Measurements from ENCODE around the gene ZNF649. TPM values are rescaled to one million over a fixed set of nuclear protein-coding genes. Genes with fewer than 3 reads are reported as not detected.

ZNF649 gene
- total RNA-seq (2021) (8.8 and 9.6 TPM in 2 replicates), Bru-seq, nascent RNA (percentile 69 among the genes with signal in this experiment), BruChase-seq, experiment 1, labeled RNA remaining after a 2-hour chase (percentile 65 among the genes with signal in this experiment), BruChase-seq, experiment 2, labeled RNA remaining after a 6-hour chase (percentile 53 among the genes with signal in this experiment)
- long read RNA-seq, transcript ZNF649-201 (5 exons, 3,197 nt): major isoform, 6 of 6 reads
- long read RNA-seq, partial matches to known transcripts: 0 of 6 reads
- long read RNA-seq, other reads (novel, unspliced or antisense): 0 of 6 reads

DNA sequence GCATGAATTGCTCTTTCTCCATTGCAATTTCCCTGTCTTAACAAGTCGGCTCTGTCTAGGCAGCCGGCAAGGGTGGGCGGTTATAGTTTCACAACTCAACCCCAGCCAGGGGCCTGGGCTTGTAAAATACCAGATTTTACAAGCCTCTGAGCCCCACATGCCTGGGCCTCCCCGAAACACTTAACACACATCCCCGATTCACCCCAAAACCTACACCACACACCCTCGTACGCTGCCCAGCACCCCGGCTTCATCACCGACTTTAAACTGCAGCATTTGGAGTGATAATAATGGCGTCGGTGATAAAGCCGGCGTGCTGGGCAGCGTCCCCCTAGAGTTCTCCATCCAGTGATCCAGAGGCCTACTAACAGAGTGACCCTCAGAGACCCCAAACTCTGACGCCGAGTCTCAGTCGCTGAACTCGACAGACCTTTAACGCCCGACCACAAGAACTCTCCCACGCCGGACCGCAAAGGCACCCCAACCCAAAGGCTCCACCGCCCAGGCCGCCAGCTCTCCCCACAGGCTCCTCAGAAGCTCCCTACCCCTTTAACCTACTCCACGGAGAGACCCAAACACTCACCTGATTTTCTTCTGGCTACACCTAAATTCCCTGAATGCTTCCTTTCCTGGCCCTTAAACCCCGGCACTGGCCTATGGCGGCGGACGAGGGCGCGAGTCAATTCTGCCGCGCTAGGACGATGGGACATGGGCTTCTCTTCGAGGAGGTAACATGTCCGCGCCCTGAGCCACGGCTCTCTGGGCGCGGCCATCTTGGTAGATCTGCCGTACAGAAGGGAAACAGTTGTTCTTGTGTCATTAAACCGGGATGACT is at the start of gene ZNF649:
TSS of gene ZNF649 (minus strand) at position 687 of the 835 bp plus-strand sequence. CDS start 4,910 bp downstream, outside the sequence.
- DNase-seq: peak; percentile 82 to 85
- H3K36me3 ChIP-seq (ENCODE audit: low read depth): peaks cover 30% of the 10 kb centered on the region
- H4K20me1 ChIP-seq (ENCODE audit: insufficient read depth): no peaks in the 10 kb centered on the region
- H3K27ac ChIP-seq: no peak within 1 kb of the TSS
- peaks cover 53% of the 10 kb centered on the region for H3K9me3 ChIP-seq (ENCODE audit: insufficient read depth, low read depth)
- H3K79me2 ChIP-seq (ENCODE audit: low read depth): peaks cover 39% of the 10 kb centered on the region
- intact Hi-C loops (cut with micrococcal nuclease; ENCODE audit: unreplicated experiment): loop anchor here (1.0 to 5.0 kb wide), 3 partner anchors 22 to 123 kb away; partner anchors contain the start of genes ZNF350 and ZNF614
- H3F3A ChIP-seq (ENCODE audit: insufficient read depth, low read depth): no peaks in the 10 kb centered on the region
- TF ChIP-seq, protein P1, sequence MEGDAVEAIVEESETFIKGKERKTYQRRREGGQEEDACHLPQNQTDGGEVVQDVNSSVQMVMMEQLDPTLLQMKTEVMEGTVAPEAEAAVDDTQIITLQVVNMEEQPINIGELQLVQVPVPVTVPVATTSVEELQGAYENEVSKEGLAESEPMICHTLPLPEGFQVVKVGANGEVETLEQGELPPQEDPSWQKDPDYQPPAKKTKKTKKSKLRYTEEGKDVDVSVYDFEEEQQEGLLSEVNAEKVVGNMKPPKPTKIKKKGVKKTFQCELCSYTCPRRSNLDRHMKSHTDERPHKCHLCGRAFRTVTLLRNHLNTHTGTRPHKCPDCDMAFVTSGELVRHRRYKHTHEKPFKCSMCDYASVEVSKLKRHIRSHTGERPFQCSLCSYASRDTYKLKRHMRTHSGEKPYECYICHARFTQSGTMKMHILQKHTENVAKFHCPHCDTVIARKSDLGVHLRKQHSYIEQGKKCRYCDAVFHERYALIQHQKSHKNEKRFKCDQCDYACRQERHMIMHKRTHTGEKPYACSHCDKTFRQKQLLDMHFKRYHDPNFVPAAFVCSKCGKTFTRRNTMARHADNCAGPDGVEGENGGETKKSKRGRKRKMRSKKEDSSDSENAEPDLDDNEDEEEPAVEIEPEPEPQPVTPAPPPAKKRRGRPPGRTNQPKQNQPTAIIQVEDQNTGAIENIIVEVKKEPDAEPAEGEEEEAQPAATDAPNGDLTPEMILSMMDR (conservative IDR thresholded peaks at IDR 0.05): no peak
- TF ChIP-seq EZH2 (IDR thresholded peaks at IDR 0.05; ENCODE audit: low read depth): no peak
- H3K4me1 ChIP-seq (replicated peaks; ENCODE audit: insufficient read depth): peaks cover 7% of the 10 kb centered on the region; the same call in 1 of the 2 replicates
- ChIA-PET POLR2A (ENCODE audit: unreplicated experiment) (no interaction called here), CTCF (no interaction called here)
- H3K27me3 ChIP-seq (ENCODE audit: insufficient read depth, low read depth): no peaks in the 10 kb centered on the region
- H3K4me3 ChIP-seq: peak within 1 kb of the TSS; percentile 81
- no peaks in the 10 kb centered on the region for H3K9me2 ChIP-seq (ENCODE audit: insufficient read depth)
- peak within 1 kb of the TSS; percentile 97 for H2AFZ ChIP-seq
- peak within 1 kb of the TSS; percentile 91 for H3K4me2 ChIP-seq
- TSS peak; percentile 43 for BruUV-seq (replicated peaks)

- H3F3A ChIP-seq (ENCODE audit: insufficient read depth, low read depth): 0 out of 2 replicates have a peak, but pooled peaks cover 7% of the 10 kb centered on the region
- peaks cover 48% of the 10 kb centered on the region for H3K9me3 ChIP-seq (ENCODE audit: insufficient read depth, low read depth)
- H3K9me2 ChIP-seq (ENCODE audit: insufficient read depth): no peaks in the 10 kb centered on the region
- no peaks in the 10 kb centered on the region for H3K79me2 ChIP-seq (ENCODE audit: low read depth)
- intact Hi-C loops (cut with micrococcal nuclease; ENCODE audit: unreplicated experiment): no loop called here
- peaks cover 23% of the 10 kb centered on the region for H3K36me3 ChIP-seq (ENCODE audit: low read depth)
- ChIA-PET CTCF (no interaction called here), POLR2A (ENCODE audit: unreplicated experiment) (no interaction called here)
- DNase-seq: no peak
- no peaks in the 10 kb centered on the region for H4K20me1 ChIP-seq (ENCODE audit: insufficient read depth)
- BruUV-seq (replicated peaks): no TSS peak
- H3K4me1 ChIP-seq (replicated peaks; ENCODE audit: insufficient read depth): no peaks in the 10 kb centered on the region
- no peak for TF ChIP-seq EZH2 (IDR thresholded peaks at IDR 0.05; ENCODE audit: low read depth)
- TF ChIP-seq, protein P1 (conservative IDR thresholded peaks at IDR 0.05): no peak
- no peak overlapping the region for H2AFZ ChIP-seq
- no peak overlapping the region for H3K4me2 ChIP-seq
- H3K27ac ChIP-seq: no peak overlapping the region
- no peaks in the 10 kb centered on the region for H3K27me3 ChIP-seq (ENCODE audit: insufficient read depth, low read depth)
- no peak overlapping the region for H3K4me3 ChIP-seq
These were observed 44.2 kb upstream of the ZNF649 start for GRCh38 chr19:51948975-51949374.

GRCh38 chr19:51946602-51947001 is 41.8 kb upstream of the ZNF649 start:
- H3K27ac ChIP-seq: no peak overlapping the region

More at GRCh38 chr19:51946602-51947001, 41.8 kb upstream of the ZNF649 start:
- H3F3A ChIP-seq (ENCODE audit: insufficient read depth, low read depth): 0 out of 2 replicates have a peak, but pooled peaks cover 10% of the 10 kb centered on the region
- no peaks in the 10 kb centered on the region for H3K79me2 ChIP-seq (ENCODE audit: low read depth)
- H2AFZ ChIP-seq: no peak overlapping the region
- H3K4me3 ChIP-seq: no peak overlapping the region
- intact Hi-C loops (cut with micrococcal nuclease; ENCODE audit: unreplicated experiment): no loop called here
- no peaks in the 10 kb centered on the region for H3K9me2 ChIP-seq (ENCODE audit: insufficient read depth)
- DNase-seq: no peak
- H3K27me3 ChIP-seq (ENCODE audit: insufficient read depth, low read depth): no peaks in the 10 kb centered on the region
- H3K36me3 ChIP-seq (ENCODE audit: low read depth): peaks cover 45% of the 10 kb centered on the region
- no TSS peak for BruUV-seq (replicated peaks)
- no peaks in the 10 kb centered on the region for H4K20me1 ChIP-seq (ENCODE audit: insufficient read depth)
- POLR2A ChIA-PET (ENCODE audit: unreplicated experiment): no interaction called here
- no peak overlapping the region for H3K4me2 ChIP-seq
- H3K4me1 ChIP-seq (replicated peaks; ENCODE audit: insufficient read depth): no peaks in the 10 kb centered on the region
- CTCF ChIA-PET: no interaction called here
- no peak for TF ChIP-seq EZH2 (IDR thresholded peaks at IDR 0.05; ENCODE audit: low read depth)
- TF ChIP-seq, protein P1 (conservative IDR thresholded peaks at IDR 0.05): no peak
- H3K9me3 ChIP-seq (ENCODE audit: insufficient read depth, low read depth): peaks cover 65% of the 10 kb centered on the region

All from PC-9 (cell line).